Frontal cortex (tissue), 4 donors: ENCODE measurements around the gene MYO18B. TPM values are rescaled to one million over a fixed set of nuclear protein-coding genes. Genes with fewer than 3 reads are reported as not detected.

Experiments
- DNase-seq, 2 donors: peaks; one replicate each; pipeline ENCODE4 v3.0.0; 2012; ENCODE audit warnings: low spot score in 2 of 2
- FAIRE-seq: peaks from 2 replicates; lab custom pipeline; 2012; peaks lifted over from hg19 to GRCh38; lab: Jason Lieb, UNC
- total RNA-seq: library from RNA; depleted of rRNA; stranded (reverse); fragments of >200 nt; gene quantifications from one replicate; pipeline ENCODE4 v1.2.3, GENCODE V29; 2014
- donor health status: control.
- donor health status: control.
- donor health status: control.

MYO18B gene
- total RNA-seq, 1 donor from 2014 or later = not detected

DNA sequence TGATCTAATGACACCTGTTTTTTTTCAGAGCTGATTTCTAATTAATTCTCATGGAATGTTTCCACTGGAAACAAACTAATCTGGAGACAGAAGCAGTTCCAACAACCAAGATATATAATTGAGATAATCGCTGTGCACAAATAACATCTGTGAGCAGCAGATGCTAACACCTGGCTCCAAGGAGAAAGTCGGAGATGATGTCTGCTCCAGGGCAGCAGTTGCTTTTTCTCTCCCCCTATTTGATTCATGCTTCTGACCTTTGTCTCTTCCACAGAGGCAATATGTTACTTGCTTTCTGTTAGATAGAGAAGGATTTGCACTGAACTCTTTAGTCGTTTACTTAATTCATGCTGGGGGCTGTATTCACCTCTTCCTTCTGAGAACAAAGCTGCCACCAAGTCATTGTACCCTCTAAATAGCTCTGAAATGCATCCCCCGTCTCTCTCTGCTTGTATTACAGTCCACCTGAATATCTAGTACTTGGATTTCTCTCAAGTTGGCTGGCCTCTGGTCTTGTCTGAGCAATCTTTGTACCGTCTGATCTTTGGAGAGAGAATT, 187.4 kb downstream of the MYO18B start:
- DNase-seq (no peak), FAIRE-seq (no peak)

- FAIRE-seq = no peak
- no peak for DNase-seq
Measured at GRCh38 chr22:25930083-25930482, 188.1 kb downstream of the MYO18B start.

- FAIRE-seq (no peak), DNase-seq (no peak)
Measured at GRCh38 chr22:25930788-25931310, 188.9 kb downstream of the MYO18B start.

GRCh38 chr22:25933158-25933788, 191.3 kb downstream of the MYO18B start:
- FAIRE-seq (no peak), DNase-seq (no peak)

DNA sequence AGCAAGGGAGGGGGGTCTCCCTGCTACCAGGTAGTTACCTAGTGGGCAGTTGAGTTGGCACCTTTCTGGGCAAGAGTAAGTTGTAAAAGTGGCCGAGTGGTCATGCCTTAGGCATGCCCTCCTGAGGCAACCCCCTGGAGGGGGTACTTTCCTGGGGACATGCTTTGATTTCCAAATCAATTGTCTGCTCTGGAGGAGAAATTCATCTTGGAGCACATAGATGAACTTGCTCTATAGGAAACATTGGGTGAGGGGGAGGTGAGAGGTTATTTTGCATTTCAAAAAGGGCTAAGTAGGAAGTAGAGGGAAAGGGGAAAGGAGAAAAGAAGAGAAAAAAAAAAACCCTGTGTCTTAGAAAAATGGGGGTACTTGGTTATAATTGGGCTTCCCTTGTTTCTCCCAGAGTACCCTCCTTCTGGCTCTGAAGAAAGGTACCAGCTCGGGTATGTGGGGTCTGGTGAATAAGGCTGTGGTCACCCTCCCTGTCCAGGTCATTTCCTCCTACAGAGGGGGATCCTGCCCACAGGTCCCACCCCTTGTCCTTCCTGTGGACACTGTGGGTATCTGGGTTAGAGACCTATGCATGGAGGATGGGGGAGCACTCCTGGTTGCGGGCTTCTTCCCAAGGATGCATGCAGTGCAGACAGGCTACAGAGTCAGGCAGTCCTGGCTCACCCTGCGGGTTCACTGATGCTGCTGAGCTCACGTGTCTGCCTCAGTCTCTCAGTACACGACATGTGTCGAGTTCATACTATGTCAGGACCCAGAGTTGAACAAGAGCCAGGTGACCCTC, 193.5 kb downstream of the MYO18B start:
- no peak for DNase-seq
- no peak for FAIRE-seq

DNA sequence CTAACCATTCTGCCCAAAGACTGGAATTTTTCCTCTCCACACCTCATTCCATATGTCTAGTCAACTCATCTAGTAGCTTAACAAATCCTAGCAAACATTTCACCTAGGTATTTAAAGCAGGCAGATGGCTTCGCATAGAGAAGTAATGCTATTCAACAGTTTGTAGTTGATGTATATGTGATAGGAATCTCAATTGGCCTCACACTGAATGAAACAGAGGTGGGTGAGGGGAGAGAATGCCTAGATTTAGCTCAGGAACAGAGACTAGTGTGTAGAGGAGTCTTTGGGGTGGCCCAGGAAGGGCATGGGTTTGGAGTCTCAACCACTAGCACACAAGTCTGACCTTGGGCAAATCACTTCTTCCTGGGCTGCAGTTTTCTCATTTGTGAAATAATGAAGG, 196.2 kb downstream of the MYO18B start:
- FAIRE-seq = no peak
- no peak for DNase-seq

- DNase-seq (no peak), FAIRE-seq (no peak)
Measured at GRCh38 chr22:25939384-25939783, 197.4 kb downstream of the MYO18B start.

- no peak for FAIRE-seq
- no peak for DNase-seq
Measured at GRCh38 chr22:25940479-25940878, 198.5 kb downstream of the MYO18B start.

- DNase-seq (no peak), FAIRE-seq (no peak)
Measured at GRCh38 chr22:25941365-25941960, 199.5 kb downstream of the MYO18B start.

DNA sequence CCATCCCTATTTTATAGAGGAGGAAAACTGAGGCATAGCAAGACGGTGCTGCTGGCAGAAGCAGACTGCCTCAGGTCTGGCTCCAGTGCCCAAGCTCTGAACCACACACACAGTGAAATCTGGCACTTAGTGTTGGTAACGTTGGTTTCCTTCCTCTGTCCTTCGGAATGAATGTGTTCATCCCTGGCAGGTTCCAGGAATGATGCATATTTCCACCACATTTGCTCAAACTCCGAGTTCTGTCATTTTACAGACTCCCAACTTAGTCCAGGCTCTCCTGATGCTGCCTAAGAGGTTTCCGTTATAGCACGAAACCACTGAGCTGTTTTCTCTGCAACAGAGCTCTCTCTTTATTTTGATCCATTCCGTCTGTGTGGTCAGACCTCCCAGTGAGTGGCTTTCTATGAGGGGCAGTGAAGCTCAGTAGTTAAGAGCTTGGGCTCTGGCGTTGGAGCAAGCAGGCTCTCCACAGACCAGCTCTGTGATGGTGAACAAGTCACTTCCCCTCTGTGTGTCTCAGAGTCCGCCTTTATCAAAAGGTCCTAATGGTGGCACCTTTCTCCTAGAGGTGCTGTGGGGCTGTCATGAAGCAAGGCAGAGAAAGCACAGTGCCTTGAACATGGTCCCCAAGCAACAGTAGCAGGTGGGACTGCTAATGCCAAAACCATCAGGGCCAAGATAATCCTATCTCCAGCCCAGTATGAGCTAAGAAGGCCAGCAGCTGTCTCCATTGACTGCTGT, 200.3 kb downstream of the MYO18B start:
- no peak for DNase-seq
- FAIRE-seq = no peak

GRCh38 chr22:25942856-25943411, 200.9 kb downstream of the MYO18B start:
- FAIRE-seq (no peak), DNase-seq (peak in 1 of 2 donors; percentile 33)

DNA sequence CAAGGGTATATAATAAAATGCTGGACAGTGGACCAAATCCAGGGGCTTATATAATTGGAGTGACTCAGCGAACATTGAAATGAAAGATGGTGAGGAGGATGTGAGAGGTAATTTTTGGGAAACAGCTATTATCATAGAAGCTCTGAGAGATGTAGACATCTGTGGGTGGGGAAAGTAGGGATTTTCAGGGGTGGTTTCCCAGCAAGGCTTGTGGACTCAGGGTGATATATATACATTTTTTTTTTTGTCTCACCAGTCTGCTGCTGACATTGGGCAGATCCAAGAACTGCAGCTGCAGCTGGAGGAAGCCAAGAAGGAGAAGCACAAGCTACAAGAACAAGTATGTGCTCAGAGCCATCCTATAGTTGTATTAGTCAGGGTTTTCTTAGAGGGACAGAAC, 208.1 kb downstream of the MYO18B start:
- peak in 1 of 2 donors; percentile 38 for DNase-seq
- FAIRE-seq = no peak

- no peak for FAIRE-seq
- no peak for DNase-seq
Measured at GRCh38 chr22:25953276-25953675, 211.3 kb downstream of the MYO18B start.

- FAIRE-seq (no peak), DNase-seq (no peak)
Measured at GRCh38 chr22:25953919-25954318, 211.9 kb downstream of the MYO18B start.

GRCh38 chr22:25955323-25955722, 213.3 kb downstream of the MYO18B start:
- FAIRE-seq (no peak), DNase-seq (no peak)

DNA sequence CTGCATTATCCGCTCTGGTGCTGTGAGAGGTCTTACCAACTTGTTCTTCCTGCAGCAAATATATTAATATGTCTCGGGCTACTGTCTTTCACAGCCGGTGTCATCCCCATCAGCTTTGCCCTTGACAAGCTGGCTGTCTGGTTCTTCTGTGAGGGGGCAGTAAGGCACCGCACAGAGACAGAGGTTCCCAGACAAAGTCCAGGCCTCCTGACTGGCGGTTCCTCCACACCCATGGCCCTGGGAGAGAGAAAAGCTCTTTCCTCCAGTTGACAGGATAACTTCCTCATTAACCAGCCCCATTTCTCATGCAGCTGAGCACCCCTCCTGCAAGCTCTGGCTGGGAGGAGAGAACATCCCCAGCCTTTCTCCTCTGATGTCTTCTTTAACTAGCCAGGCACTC, 214.8 kb downstream of the MYO18B start:
- no peak for FAIRE-seq
- no peak for DNase-seq

DNA sequence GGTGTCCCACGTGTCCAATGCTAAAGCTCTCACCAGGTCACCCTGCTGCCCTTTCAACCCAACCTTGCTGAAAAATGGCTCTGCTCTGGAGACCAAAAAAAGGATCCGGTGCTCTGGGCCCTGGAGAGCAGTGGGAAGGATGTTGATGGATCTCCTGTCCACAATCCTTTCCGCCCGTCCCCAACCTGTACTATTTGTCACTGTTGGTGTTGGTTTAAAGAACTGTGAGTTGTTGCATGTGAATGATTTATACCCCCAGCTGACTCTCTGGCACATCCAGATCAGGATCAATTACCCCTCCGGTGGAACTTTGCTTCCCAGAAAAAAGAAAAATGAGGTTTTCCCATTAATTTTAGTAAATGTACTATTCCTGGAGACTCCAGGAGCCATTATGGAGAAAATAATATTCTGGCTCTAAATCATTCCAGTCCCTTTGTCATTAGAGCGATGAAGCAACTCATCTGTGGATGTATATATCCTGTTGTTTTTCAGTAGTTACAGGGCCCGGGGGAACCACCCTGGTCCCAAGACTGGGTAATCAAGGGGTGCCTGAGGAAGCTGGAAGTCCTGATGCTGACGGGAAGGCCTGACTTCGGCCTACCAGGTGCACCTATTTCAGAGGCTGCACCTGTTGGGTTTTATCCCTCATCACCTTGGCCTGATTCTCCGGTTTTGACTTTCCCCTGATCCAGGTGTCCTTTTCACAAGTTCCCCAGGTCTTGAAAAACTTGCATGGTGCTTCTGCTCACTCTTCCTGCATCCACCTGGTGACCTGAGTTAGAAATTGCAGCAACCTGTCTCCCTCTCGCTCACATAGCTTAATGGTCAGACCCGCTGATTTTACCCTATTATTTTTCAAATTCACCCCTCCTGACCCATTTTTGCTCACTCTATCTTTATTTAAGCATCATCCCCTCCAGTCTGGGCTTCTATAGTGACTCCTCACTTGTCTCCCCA, 218.1 kb downstream of the MYO18B start:
- FAIRE-seq (no peak), DNase-seq (no peak)

GRCh38 chr22:25961699-25962098, 219.7 kb downstream of the MYO18B start:
- no peak for DNase-seq
- FAIRE-seq = no peak

DNA sequence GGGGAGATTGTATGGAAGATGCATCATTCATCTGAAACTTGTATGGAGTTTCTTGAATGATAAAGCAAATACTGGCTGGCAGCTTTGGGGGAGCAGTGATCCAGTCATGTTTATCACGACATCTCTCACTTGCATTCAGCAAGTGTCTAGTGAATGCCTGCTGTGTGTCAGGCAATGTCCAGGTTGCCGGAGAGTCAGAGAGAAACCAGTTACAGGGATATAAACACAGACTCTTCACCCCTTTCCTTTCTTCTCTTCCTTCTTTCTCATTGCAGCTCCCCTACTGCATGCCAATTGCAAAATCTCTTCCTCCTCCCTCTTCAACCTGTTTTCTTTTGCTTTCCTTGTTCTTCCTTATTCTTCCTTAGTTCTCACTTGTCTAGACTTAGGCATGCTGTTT, 220.7 kb downstream of the MYO18B start:
- DNase-seq (no peak), FAIRE-seq (no peak)
